ENCODE data around the gene KCNH2.
"Not testable (repeated sequence)": the region's sequence is repeated elsewhere in the genome, so short reads cannot be mapped to it uniquely, and the experiment has no call there.

KCNH2 gene

DNA sequence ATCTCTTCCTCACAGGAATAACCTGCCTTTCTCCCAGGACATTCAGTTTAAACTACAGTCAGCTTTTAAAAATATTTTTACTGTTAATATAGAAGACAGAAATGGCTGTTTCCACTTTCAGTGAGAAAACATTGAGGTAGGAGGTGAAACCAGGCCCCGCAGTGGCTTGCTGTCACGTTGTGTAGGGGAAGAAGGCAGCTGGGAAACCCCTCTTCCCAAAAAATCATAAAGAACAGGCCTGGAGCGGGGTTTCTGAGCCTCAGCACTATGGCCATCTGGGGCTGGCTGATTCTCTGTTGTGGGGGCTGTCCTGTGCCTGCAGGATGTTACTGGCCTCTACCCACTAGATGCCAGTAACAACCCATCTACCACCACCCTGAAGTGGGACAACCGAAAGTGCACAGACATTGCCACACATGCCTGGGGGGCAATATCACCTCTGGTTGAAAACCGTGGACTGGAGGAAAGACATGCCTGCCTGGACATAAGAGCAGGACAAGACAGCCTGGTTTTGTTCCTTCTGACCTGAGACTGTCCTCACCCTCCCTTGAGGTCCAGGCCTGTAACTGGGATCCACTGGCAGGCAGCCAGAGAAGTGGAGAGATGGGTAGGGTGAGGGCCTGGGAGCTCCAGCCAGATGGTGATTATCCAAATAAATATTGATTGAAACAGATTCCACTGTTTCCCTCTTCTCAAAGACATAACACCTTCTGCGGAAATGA is 43.9 kb downstream of the KCNH2 start:
- DNase-seq (ENCODE audit: low read depth): no peak

DNA sequence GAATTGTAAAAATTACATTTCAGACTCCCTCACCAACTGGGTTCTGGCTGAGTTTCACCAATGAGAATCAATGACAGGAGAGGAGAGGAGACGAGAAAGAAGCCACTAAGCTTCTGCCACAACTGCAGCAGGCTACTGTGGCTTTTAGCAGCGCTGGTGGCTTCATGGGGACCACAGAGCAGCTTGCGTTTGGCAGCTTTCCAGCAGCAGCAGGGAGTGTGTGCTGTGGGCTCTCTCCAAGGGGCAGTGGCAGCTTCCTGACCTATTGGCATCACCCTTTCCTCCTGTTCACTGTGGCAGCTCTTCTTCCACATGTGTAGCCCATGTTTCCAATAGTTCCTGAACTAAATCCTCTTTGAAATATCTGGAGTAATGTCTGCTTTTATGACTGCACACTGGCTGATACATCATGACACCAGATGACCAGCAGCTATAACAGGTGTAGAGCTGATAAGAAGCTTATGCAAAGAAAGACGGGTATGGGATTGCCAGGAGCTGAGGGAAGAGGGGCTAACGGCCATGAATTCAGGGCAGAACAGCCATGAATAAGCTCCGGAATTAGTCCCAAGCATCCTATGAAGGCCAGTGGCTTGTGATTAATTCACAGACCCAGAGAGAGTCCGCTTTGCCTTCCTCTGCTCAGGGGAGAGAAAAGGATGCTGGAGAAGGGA is 46.8 kb downstream of the KCNH2 start:
- no peak for DNase-seq (ENCODE audit: low read depth)

DNA sequence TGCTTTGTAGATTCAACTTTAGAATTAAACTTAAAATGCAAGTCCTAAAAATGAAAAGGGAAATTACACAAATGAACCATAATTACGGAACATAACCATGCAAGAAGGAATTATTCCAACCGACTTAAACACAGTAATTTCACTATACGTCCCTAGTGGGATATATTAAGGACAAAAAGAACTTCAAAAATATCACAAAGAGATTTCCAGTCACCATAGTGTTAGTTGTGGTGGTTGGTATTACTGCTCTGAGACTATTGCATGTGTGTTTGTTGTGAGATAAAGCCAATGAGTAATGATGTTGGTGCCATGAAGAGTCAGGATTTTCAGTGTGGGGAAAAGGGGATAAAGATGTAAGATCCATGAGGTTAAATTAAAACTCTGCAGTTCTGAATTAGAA is 49.6 kb downstream of the KCNH2 start:
- DNase-seq (ENCODE audit: low read depth): no peak

DNA sequence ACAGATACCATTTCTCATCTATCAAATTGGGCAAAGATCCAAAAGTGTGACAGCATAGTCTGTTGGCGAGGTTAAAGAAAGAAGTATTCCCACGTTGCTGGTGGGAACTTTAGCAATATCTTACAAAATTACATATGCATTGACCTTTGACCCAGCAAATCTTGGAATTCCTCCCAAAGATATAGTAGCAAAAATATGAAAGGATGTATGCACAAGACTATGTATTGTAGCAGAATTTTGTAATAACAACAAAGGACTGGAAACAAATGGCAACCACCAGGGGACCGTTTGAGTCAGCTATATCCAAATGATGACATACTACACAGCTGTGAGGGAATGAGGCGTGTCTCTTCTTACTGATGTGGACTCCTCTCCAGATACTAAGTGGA is 50.2 kb downstream of the KCNH2 start:
- no peak for DNase-seq (ENCODE audit: low read depth)

DNA sequence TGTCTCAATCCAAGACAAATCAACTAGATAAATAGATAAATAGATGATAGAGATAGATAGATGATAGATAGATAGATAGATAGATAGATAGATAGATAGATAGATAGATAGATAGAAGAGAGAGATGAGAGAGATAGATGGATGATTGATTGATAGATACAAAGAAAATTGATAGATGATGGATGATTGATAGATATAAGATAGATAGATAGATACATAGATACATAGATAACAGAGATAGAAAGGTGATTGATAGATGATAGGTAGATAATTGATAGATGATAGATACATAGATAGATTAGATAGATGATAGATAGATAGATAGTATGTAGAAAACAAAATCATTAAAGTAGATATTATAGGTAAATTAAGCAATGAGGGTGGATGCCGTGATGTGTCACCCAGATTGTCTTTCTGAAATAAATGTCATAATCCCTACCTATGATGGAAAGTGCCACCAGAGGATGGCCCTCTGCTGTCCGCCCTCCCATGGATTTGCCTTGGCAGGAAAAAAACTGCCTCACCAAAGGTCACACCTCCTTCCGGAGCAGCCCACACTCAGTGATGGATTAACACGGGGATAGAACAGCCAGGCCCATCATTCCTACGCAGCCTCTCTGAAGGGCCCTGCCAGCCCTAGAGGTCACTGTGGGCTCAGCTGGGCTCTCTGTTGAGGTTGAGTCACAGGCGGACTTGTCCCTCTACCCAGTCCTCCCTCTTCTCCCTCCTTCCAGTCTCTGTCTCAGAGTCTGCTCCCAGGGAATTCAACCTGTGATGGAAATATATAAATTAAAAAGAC is 50.8 kb downstream of the KCNH2 start:
- no peak for DNase-seq (ENCODE audit: low read depth)

DNA sequence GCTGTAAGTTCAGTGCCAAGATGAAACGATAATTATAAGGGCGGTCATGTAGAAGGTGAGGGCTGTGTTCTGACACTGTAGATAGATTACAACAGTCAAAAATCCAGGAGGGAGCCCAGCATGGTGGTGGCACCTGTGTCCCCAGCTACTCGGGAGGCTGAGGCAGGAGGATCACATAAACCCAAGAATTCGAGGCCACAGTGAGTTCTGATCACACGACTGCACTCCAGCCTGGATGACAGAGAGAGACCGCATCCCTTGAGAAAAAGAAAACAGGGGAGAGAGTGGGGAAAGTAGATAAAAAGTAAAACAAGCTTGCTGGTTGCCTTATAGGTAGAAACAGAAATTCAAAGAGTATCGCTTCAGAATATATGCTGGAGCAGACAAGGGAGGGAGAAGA is 52.1 kb downstream of the KCNH2 start:
- no peak for DNase-seq (ENCODE audit: low read depth)

DNA sequence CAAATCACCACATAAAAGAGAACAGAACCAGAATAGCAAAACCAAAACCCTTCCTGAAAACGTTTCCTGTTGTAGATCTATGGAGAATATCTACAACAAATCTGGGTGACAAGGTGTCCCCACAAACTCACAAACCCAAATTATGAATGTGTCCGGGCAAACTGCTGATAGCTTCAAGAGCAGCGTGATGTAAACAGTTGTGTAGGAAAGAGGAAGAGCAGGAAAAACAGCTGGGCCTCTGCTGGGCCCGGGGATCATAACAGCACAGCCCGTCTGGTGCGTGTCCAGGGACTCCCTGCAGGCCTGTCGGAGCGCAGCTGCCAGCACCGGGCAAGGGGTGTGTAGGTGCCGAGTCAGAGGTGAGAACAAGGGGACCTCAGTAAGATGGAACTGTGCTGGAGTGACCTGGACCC is 53.7 kb downstream of the KCNH2 start:
- no peak for DNase-seq (ENCODE audit: low read depth)

DNA sequence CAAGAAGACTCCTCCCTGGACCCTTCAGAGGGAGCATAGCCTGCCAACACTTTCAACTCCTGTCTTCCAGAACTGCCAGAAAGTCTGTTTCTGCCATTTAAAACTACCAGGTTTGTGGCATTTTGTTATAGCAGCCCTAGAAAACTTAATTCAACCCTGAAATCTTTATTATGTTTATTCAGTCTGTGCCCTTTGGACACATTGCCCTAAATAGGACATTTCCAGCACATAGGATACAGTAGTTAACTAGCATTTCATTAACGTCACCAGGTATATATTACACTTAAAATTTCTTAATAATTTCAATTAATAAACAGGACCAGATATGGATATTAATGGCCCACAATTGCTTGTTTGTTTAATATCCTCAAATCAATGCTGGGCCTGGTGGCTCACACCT is 54.3 kb downstream of the KCNH2 start:
- DNase-seq (ENCODE audit: low read depth): no peak

DNA sequence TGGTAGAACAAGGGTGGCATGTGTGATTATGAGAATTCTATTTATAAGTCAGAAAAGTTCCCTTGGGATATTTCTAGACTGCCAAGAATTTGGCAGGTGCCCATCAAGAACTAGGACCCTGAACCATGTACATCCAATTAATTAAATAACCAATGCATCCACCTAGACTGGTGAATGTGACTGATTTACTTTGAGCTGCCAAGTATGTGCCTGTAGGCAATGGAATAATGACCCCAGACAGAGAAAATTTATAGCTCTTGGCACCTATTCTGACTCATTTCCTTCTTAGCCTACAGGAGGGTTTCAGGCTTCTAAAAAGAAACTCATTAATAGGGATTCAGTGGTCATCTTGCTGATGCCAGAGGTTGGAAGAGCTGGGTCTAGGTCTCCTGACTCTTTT is 54.9 kb downstream of the KCNH2 start:
- DNase-seq (ENCODE audit: low read depth): no peak

DNA sequence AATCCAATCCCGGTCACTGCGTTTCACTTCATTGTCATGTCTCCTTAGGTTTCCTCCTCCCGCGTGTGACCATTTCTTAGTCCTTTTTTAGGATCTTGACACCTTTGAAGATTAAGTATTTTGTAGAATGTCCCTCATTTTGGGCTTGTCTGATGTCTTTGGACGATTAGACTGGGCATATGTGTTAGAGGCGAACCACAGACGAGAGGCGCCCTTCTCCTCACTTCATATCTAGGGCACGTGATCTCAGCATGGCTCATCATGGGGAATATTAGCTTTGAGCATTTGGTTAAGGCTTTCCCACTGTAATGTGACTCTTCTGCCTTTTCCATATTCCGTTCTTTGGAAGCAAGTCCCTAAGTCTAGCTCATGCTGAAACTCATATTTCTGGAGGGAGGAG is 59.0 kb downstream of the KCNH2 start:
- no peak for DNase-seq (ENCODE audit: low read depth)

DNA sequence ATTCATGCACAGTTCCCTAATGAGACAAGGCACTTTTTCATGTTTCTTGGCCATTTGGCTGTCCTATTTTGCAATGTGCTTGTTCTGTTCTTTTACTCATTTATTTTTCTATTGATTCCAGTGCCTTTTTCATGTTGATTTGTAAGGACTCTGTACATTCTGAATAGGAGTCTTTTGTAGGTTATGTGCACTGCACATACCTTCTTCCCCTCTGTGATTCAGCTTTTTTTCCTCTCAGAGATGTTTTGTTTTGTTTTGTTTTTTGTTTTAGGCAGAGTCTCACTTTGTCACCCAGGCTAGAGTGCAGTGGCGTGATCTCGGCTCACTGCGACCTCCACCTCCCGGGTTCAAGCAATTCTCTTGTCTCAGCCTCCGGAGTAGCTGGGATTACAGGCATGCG is 59.7 kb downstream of the KCNH2 start:
- no peak for DNase-seq (ENCODE audit: low read depth)

DNA sequence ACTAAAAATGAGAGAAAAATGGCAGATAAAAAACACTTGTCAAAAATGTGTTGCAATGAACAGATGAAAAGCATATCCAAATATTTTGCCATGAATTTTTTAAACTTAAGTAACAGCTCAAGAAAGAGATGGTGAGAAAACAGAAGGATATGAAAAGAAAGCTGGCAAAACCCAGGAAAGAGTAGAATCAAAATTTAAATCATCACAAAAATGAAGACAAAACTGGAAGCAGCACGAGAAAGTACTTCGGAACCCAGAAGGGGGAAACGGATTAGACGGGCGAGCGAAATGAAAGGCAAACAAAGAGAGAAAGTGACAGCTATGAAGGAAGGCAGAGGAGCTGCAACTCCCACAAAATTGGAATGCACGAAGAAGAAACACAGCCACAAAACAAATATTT is 60.2 kb downstream of the KCNH2 start:
- no peak for DNase-seq (ENCODE audit: low read depth)

DNA sequence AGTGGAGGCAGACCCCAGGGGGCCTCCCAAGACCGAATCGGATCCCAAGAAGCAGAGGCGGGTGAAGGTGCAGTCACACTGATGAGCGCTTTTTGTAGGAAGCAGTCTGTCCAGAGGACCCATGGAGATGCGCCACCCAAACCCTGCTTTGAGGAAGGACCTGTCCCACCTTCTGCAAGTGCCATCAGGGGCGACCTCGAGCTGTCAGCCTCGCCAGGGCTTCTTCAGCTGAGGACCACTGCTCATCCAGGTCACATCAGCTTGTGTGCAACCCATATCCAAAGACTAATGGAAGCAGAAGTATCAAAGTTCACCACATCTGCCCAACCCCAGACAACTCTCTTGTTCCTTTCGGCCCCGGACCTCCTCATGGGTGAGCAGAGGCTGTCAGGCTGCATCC is 61.5 kb downstream of the KCNH2 start:
- DNase-seq (ENCODE audit: low read depth): no peak

DNA sequence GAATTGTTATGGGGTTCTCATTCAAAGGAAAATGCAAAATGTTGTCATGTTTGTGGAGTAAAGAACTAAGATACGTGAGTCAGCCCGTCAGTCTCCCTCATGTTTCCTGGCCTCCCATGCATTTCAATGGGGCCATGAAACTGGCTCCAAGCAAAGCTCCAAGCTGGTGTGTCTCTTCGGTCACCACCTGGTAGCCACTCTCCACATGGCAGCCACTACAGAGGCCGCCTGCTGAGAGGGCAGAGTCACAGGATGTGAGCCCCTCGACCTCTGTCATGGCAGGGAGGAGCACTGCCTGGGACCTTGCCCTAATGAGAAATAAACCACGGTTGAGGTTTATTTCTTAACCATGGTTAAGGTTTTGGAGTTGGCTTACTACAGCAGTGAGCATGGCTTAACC is 63.2 kb downstream of the KCNH2 start:
- DNase-seq (ENCODE audit: low read depth): no peak

DNA sequence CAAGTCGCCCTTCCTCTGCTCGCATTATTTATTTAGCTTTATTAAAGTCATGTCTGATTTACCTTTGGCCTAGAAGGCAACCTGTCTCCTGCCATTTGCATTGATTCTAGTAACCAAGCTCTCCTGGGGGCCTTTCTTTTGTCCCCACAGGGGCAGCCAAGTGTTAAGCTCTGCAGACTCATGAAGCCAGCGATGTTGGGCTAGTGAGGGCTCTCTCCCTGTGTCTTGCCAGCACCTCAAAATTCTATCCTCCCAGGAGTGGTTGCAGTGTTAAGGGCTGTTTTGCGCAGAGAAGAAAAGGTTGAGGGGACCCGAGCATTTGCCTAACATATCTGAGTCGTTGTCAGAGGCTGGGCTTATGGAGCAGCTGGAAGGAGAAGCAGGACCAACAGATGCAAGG is 63.9 kb downstream of the KCNH2 start:
- no peak for DNase-seq (ENCODE audit: low read depth)

DNA sequence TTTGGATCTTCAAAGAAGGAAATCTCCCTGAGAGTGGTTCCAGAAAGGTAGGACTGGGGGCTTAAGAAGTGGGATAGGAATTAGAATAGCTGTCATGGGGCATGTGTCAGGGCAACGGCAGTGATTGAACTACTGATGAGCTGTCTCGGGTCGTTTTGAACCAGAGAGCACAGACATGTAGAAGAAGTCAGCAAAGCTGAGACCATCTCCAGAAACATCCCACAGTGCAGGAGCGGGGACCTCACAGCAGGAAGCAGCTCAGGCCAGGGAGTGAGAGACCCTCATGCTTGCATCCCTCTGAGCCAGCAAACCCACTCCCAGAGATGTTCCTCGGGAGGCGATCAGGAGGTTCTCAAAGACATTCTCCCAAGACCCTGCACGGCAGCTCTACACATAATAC is 65.7 kb downstream of the KCNH2 start:
- no peak for DNase-seq (ENCODE audit: low read depth)

DNA sequence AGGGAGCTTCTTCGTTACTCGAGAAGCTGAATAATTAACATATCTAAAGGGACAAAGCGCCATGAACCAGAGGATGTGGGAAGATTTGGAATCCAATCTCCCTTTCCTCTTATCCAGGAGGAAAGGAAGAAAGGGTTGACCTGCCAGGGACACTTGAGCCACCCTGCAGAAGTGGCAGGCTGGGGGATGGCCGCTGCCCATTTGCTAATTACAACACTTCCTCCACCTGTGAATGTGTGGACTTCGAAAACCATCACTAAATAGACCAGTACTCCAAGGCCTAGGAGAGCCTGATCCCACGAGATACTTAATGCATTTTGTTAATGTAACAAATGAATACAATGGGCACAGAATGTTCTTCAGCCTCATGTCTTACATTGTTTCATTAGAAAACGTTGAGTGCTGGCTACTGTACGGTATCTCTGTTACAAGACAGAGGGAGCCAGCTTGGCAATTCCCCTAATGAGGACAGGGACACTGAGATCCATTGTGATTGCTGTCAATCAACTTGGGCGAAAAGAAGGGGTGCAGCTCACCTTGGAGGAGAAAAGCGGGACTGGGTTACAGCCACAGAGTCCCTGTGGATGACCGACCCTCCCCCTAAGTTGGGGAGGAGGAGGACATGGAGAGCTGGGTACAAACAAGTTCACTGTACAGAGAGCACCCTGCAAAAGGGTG is 66.4 kb downstream of the KCNH2 start:
- no peak for DNase-seq (ENCODE audit: low read depth)

DNA sequence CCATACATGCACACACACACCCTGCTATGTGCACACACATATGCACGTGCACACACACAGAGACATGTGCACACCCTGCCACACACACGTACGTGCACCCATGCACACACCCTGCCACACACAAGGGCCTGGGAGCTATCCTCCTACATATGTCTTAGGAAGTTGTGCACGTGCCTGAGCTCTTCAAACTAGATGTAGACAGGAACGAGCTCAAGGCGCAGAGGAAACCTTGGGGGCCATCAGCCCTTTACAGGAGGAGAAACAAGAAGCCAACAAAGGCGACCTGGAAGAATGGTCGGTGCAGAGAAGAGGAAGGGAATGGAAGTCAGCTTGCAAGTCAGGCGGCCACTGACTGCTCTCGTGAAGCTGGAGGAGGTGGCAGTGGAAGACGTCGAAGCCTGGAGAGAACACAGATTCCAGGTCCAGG is 67.1 kb downstream of the KCNH2 start:
- DNase-seq (ENCODE audit: low read depth): no peak

DNA sequence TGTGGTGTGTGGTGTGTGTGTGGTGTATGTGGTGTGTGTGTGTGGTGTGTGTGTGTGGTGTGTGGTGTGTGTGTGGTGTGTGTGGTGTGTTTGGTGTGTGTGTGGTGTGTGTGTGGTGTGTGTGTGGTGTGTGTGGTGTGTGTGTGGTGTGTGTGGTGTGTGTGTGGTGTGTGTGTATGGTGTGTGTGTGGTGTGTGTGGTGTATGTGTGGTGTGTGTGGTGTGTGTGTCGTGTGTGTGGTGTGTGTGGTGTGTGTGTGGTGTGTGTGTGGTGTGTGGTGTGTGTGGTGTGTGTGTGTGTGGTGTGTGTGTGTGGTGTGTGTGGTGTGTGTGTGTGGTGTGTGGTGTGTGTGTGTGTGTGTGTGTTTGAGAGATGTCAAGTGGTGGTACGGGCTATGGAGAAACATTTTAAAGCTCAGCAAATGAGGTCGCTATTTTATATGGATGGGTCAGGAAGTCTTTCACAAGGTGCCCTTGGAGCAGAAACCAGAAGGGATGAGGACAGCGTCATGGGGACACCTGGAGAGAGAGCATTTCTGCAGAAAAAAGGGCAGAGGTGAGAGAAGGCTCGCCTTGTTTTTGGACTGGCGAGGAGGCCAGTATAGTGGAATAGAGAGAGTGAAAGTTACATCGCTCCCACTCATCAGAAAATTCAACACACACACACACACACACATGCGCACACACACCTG is 67.7 kb downstream of the KCNH2 start:
- DNase-seq (ENCODE audit: low read depth): not testable (repeated sequence)

DNA sequence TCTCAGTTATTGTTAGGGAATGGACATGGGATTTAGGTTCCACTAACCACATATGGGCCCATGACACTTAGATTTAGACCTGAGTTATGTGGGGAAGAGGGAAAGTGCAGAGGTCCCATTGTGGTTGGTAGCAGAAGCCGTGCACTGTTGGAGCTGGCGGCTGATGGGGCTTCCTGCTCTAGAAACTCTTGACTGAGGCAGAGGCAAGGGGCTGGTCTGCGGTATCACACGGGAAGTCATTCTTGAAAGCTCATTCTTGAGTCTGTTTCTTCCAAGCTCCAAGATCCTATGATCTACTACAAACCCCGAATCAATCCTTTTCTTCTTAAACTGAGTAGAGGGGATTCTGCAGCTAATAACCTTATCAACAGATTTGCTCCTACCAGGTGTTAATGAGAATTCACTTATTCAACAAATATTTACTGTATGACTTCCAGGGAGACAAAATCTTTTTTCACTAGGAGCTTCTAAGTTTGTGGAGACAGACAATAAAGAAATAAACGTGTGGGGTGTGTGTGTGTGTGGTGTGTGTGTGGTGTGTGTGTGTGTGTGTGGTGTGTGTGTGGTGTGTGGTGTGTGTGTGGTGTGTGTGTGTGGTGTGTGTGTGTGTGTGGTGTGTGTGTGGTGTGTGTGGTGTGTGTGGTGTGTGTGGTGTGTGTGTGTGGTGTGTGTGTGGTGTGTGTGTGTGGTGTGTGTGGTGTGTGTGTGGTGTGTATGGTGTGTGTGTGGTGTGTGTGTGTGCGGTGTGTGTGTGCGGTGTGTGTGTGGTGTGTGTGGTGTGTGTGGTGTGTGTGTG is 68.7 kb downstream of the KCNH2 start:
- DNase-seq (ENCODE audit: low read depth): no peak

DNA sequence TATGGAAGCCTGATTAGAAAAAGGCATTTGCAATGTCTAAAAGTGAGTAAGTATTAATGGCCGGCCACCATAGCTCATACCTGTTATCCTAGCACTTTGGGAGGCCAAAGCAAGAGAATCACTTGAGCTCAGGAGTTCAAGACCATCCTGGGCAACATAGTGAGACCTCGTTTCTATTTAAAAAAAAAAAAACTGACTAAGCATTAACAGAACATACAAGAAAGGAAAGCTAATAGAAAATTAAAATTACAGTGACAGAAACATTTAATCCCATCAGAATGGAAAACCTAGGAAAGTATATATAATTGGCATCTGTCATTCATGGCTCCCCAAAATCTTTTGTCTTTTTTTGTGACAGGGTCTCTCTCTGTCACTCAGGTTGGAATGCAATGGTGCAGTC is 69.9 kb downstream of the KCNH2 start:
- DNase-seq (ENCODE audit: low read depth): no peak
